IPS-15b (cell line): ENCODE data around the gene KRTAP10-10.
"Not testable (repeated sequence)": the region's sequence is repeated elsewhere in the genome, so short reads cannot be mapped to it uniquely, and the experiment has no call there.

Source experiments
- H3K27me3 ChIP-seq: one replicate; pipeline ENCODE4 v1.6.1; 2013; ENCODE audit warnings: low read length; ENCODE audit not compliant: control insufficient read depth, insufficient read depth
- H3K36me3 ChIP-seq: one replicate; pipeline ENCODE4 v1.6.1; 2013; ENCODE audit warnings: low read length; ENCODE audit not compliant: control insufficient read depth, insufficient read depth
- H3K4me1 ChIP-seq: one replicate; pipeline ENCODE4 v1.6.1; 2013; ENCODE audit warnings: mild to moderate bottlenecking, low read length; ENCODE audit not compliant: control insufficient read depth, insufficient read depth
- H3K4me3 ChIP-seq: one replicate; pipeline ENCODE4 v1.5.1; 2013; ENCODE audit warnings: low read depth, low read length
- H3K9ac ChIP-seq: one replicate; pipeline ENCODE4 v1.6.1; 2013; ENCODE audit warnings: low read depth, mild to moderate bottlenecking, low read length
- H3K9me3 ChIP-seq: one replicate; pipeline ENCODE4 v1.6.1; 2013; ENCODE audit warnings: mild to moderate bottlenecking, low read length; ENCODE audit not compliant: control insufficient read depth, insufficient read depth

The KRTAP10-10 gene

DNA sequence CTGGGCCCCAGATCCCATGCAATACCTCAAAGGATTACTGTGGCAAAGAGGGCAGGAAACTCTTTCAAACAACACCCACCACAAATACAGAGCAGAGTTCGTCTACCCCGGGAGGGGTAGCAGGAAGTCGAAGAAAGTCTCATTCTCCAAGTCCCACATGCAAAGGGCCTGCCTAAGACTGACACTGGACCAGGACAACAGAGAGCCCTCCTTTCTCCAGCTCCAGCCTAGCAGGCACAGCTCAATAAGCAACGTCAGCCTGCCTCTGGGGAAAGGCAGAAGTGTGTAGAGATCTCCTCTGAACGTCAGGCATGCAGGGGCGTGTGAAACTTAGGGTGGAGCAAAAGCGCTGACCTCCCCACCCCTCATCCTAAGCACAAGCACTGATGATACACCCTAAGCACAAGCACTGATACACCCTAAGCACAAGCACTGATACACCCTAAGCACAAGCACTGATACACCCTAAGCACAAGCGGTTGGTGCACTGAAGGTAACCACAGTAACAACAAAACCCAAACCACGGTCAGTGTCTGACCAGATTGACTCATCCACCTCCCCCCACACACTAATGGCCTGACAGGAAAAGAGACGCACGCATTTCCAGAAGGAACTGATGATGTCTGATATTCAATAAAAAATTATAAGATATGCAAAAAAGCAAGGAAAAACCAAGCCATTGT, 21.9 kb downstream of the KRTAP10-10 start:
- no peak overlapping the region for H3K4me3 ChIP-seq
- H3K27me3 ChIP-seq: no peaks in the 10 kb centered on the region
- H3K9me3 ChIP-seq: no peaks in the 10 kb centered on the region
- H3K36me3 ChIP-seq: no peaks in the 10 kb centered on the region
- no peak overlapping the region for H3K9ac ChIP-seq
- H3K4me1 ChIP-seq: peaks cover 16% of the 10 kb centered on the region

DNA sequence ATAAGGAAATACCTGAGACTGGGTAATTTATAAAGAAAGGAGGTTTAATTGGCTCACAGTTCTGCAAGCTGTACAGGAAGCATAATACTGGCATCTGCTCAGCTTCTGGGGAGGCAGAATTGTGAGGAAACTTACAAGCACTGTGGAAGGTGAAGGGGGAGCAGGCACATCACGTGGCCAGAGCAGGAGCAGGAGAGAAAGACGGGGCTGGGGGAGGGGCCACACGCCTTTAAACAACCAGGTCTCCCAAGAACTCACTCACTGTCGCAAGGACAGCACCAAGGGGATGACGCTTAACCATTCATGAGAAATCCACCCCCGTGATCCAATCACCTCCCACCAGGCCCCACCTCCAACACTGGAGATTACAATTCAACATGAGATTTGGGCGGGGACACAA, 24.4 kb downstream of the KRTAP10-10 start:
- H3K4me3 ChIP-seq, H3K27me3 ChIP-seq, H3K36me3 ChIP-seq, H3K9ac ChIP-seq, H3K9me3 ChIP-seq: not testable (repeated sequence)
- H3K4me1 ChIP-seq: peaks cover 16% of the 10 kb centered on the region

- H3K9ac ChIP-seq: no peak overlapping the region
- H3K27me3 ChIP-seq: no peaks in the 10 kb centered on the region
- no peaks in the 10 kb centered on the region for H3K36me3 ChIP-seq
- peaks cover 9% of the 10 kb centered on the region for H3K4me1 ChIP-seq
- no peak overlapping the region for H3K4me3 ChIP-seq
- H3K9me3 ChIP-seq: no peaks in the 10 kb centered on the region
Measured at GRCh38 chr21:44664691-44665090, 27.5 kb downstream of the KRTAP10-10 start.

DNA sequence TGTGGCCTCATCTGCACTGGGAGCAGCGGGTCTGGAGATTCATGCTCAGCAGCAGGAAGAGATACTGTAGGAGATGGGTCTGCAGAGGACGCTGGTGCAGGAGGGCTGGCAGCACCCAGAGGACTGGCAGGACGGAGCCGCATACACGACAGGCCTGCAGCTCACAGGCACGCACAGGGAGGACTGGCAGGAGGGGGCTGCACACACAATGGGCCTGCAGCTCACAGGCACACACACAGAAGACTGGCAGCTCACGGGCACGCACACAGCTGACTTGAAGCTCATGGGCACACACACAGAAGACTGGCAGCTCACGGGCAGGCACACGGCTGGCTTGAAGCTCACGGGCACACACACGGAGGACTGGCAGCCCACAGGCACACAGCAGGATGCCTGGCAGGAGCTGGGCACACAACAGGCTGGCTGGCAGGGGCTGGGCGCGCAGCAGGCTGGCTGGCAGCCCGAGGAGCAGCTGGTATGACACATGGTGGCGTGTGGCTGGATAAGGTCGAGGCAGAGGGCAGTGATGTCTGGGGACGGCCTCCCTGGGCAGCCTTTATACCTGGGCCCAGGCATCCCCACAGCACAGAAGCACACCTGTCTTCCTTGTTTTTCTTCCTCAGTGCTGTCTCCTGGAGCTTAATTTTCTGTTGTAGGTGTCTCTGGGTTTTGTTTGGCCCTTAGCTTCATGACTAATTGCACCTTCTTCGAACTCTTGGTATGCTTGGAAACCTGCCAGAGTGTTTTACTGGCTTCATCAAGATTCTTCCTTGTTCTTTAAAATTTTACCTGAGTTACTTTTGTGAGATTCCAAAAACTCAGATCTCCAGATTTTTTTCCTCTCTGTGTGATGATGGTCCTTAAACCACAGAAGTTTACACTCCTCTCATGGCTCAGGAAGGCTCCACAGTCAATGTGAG, 29.5 kb downstream of the KRTAP10-10 start, which contains the start of gene KRTAP12-2:
Gene KRTAP12-2, minus strand, starts transcription at position 527 of the 920 bp plus-strand sequence. Its CDS starts 41 bp downstream, at position 486.
- Histone ChIP-seq H3K36me3 (peaks cover 6% of the 10 kb centered on the region), H3K9me3 (peaks cover 9% of the 10 kb centered on the region), H3K4me3 (no peak within 1 kb of the TSS), H3K9ac (no peak within 1 kb of the TSS), H3K27me3 (no peaks in the 10 kb centered on the region), H3K4me1 (no peaks in the 10 kb centered on the region)

DNA sequence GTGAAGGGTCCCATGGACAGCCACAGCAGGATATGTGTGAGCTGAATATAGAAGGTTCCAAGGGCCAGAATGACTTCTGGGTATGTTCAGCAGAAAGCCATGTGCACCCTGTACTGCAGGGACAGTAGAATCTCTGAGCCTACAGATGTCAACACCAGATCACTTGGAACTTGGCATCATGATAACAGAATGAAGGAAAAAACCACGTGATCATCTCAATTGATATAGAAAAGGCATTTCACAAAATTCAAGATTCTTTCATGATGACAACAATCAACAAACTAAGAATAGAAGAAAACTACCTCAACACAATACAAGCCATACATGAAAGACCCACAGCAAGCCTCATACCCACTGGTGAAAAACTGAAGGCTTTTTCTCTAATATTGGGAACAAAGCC, 30.5 kb downstream of the KRTAP10-10 start:
- H3K9ac ChIP-seq: no peak overlapping the region
- H3K4me1 ChIP-seq: no peaks in the 10 kb centered on the region
- H3K4me3 ChIP-seq: no peak overlapping the region
- no peaks in the 10 kb centered on the region for H3K27me3 ChIP-seq
- peaks cover 9% of the 10 kb centered on the region for H3K9me3 ChIP-seq
- peaks cover 6% of the 10 kb centered on the region for H3K36me3 ChIP-seq

DNA sequence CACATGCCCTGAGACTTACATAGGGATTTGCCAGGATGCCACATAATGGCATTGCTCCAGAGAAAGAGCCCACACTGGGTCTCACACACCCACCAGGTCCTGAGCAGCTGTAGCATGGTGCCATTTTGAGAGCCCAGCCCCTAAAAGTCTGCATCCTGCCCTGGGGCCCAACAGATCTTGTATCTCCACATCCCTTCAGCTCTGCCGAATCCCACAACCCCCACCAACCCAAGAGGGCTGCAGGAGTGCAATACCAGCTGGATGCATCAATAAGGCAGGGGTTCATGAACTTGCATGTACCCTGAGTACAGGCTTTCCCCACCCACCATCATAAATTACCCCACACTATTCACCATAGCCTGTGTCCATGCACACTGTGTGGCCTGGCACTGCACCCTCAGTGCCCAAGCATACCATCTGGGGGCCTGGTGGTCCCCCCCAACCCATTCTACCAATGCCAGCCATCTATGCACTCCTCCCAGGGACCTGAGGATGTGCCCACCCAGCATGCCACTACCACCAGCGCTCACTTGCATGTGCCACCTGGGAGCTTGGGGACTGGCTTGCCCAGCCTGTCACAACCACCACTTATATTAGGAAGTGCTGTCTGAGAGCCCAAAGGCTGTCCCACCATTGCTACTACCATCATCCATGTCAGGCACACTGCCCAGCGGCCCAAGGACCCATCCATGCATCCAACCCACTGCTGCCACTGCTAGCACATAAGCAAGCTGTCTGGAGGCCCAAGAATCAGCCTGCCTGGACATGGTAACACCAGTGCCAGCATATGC, 33.7 kb downstream of the KRTAP10-10 start:
- Histone ChIP-seq H3K36me3 (peaks cover 6% of the 10 kb centered on the region), H3K9me3 (peaks cover 9% of the 10 kb centered on the region), H3K27me3 (no peaks in the 10 kb centered on the region), H3K4me3 (no peak overlapping the region), H3K4me1 (no peaks in the 10 kb centered on the region), H3K9ac (no peak overlapping the region)

GRCh38 chr21:44671911-44672310, 34.8 kb downstream of the KRTAP10-10 start:
- H3K9me3 ChIP-seq: peaks cover 9% of the 10 kb centered on the region
- H3K4me3 ChIP-seq: no peak overlapping the region
- no peaks in the 10 kb centered on the region for H3K27me3 ChIP-seq
- H3K36me3 ChIP-seq: peaks cover 6% of the 10 kb centered on the region
- no peaks in the 10 kb centered on the region for H3K4me1 ChIP-seq
- H3K9ac ChIP-seq: no peak overlapping the region

DNA sequence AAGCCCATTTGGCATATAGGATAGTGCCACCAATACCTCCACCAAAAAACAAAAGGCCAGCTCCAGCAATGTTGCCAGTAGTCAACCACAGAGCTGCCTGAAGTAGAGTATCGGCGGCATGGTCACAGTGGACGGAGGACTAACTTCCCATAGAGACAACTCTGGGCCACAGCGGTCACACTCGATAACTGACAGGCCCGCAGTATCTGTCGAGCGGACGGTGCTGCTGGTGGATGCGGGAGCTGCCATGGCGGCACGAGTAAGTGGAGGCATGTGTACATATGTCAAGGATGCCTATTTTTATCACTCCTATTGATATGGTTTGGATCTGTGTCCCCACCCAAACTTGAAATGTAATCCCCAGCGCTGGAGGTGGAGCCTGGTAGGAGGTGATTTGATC, 40.7 kb downstream of the KRTAP10-10 start:
- no peaks in the 10 kb centered on the region for H3K4me1 ChIP-seq

DNA sequence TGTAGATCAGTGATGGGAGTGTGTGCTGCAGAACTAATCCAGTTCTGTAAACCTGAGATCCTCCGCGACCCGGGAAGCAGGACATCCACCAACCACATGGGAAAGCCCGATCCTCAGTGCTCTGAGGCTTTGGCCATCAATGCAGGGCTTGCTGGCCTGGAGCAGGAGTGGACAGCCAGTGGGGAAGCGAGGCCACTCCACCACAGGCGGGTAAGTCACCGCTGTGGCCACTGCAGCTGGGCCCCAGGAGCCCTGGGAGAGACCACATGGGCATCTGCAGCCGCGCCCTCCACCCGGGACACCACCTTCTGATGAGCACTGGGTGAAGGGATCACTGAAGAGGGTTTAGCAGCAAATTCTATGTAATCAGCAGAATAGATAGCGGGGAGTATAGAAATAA, 44.0 kb downstream of the KRTAP10-10 start:
- Histone ChIP-seq H3K36me3 (no peaks in the 10 kb centered on the region), H3K4me3 (no peak overlapping the region), H3K9ac (no peak overlapping the region), H3K4me1 (no peaks in the 10 kb centered on the region), H3K27me3 (no peaks in the 10 kb centered on the region), H3K9me3 (no peaks in the 10 kb centered on the region)

More for the DNA sequence above, 40.7 kb downstream of the KRTAP10-10 start:
- no peak overlapping the region for H3K4me3 ChIP-seq
- H3K9ac ChIP-seq: no peak overlapping the region
- no peaks in the 10 kb centered on the region for H3K9me3 ChIP-seq
- no peaks in the 10 kb centered on the region for H3K36me3 ChIP-seq
- H3K27me3 ChIP-seq: no peaks in the 10 kb centered on the region

DNA sequence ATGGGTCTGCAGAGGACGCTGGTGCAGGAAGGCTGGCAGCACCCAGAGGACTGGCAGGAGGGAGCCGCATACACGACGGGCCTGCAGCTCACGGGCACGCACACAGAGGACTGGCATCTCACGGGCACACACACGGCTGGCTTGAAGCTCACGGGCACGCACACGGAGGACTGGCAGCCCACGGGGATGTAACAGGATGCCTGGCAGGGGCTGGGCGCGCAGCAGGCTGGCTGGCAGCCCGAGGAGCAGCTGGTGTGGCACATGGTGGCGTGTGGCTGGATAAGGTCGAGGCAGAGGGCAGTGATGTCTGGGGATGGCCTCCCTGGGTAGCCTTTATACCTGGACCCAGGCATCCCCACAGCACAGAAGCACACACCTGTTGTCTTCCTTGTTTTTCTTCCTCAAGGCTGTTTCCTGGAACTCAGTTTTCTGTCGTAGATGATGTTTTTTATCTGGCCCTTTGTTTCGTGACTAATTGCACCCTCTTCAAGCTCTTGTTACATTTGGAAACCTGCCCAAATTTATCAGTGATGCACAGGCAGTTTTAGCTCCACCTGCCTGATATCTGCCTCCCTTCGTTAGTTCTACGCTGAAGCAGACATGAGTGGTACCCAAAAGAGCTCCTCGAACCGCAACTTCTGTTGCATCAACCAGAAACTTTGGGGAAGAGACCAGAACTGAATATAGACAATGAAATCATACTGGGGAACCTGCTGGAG, 44.9 kb downstream of the KRTAP10-10 start, which contains the start of gene KRTAP12-1:
Gene KRTAP12-1, minus strand, starts transcription at position 303 of the 719 bp plus-strand sequence. Its CDS starts 40 bp downstream, at position 263.
- Histone ChIP-seq H3K9ac (no peak within 1 kb of the TSS), H3K4me1 (peaks cover 4% of the 10 kb centered on the region), H3K9me3 (no peaks in the 10 kb centered on the region), H3K27me3 (no peaks in the 10 kb centered on the region), H3K4me3 (no peak within 1 kb of the TSS), H3K36me3 (no peaks in the 10 kb centered on the region)
